OCI-LY7 (cell line): ENCODE results near the gene LTBP2.

Experiments used
- EZH2phosphoT487 ChIP-seq: fragments of 200-600 bp; sonication (generic); IDR thresholded peaks from 2 replicates; pipeline ENCODE4 v1.6.1; 2018; ENCODE audit warnings: low read depth, borderline replicate concordance, mild to moderate bottlenecking, mixed run types, antibody characterized with exemption, low read length, moderate library complexity, mixed read lengths
- TF ChIP-seq, protein P1 (sequence below): fragments of 200-600 bp; sonication (generic); conservative IDR thresholded peaks from 2 replicates; pipeline ENCODE4 v1.5.1; 2014; ENCODE audit warnings: mild to moderate bottlenecking, antibody characterized with exemption, low read length, moderate library complexity, mixed read lengths

DNA sequence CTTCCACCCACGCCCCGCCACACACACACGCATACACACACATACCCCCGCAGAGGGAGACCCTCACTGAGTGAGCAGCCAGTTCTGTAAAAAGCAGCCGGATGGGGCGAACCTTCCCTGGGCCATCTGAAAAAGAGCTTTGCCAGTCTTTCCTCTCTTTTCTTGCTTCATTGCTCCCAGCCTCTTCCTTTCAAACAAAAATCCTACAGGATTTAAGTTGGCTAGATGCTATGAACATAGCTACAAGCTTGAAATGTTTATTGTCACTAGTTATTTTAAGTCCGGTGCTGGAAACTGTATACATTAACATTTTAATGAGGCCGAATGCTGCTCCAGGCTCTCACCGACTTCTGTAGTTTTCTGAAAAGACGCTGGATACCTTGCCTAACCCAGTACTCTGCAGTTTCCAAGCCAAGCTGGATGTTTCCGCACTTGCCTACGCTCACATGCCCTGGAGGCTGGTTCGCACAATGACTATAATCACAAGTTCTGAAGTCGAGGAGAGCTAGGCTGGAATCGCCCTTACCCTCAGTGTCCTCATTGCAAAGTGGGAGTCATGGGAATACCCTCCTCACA lies 39.2 kb downstream of the LTBP2 start:
- TF ChIP-seq, protein P1, sequence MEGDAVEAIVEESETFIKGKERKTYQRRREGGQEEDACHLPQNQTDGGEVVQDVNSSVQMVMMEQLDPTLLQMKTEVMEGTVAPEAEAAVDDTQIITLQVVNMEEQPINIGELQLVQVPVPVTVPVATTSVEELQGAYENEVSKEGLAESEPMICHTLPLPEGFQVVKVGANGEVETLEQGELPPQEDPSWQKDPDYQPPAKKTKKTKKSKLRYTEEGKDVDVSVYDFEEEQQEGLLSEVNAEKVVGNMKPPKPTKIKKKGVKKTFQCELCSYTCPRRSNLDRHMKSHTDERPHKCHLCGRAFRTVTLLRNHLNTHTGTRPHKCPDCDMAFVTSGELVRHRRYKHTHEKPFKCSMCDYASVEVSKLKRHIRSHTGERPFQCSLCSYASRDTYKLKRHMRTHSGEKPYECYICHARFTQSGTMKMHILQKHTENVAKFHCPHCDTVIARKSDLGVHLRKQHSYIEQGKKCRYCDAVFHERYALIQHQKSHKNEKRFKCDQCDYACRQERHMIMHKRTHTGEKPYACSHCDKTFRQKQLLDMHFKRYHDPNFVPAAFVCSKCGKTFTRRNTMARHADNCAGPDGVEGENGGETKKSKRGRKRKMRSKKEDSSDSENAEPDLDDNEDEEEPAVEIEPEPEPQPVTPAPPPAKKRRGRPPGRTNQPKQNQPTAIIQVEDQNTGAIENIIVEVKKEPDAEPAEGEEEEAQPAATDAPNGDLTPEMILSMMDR = no peak
- no peak for TF ChIP-seq EZH2phosphoT487
